Esophagus muscularis mucosa (tissue), 4 donors: ENCODE data around the gene RTN4. TPM values are rescaled to one million over a fixed set of nuclear protein-coding genes. Genes with fewer than 3 reads are reported as not detected.

ENCODE experiments used
- DNase-seq: peaks from one replicate; pipeline ENCODE4 v3.0.0-alpha.2; 2017; ENCODE audit errors: extremely low spot score
- H3K27ac ChIP-seq, 4 donors: fragments of 200-600 bp; sonication (generic); replicated peaks in 1 of 4; 1 replicate in 3 of 4; 2 replicates in 1 of 4; pipeline ENCODE4 v1.5.1; 2016 to 2019; ENCODE audit warnings: mild to moderate bottlenecking in 1 of 4
- H3K27me3 ChIP-seq, 4 donors: fragments of 200-600 bp; sonication (generic); one replicate each; pipeline versions ENCODE4 v1.5.1 to v1.6.0; 2016 to 2019
- H3K36me3 ChIP-seq, 4 donors: fragments of 200-600 bp; sonication (generic); one replicate each; pipeline ENCODE4 v1.5.1; 2016 to 2019
- H3K4me1 ChIP-seq, 4 donors: fragments of 200-600 bp; sonication (generic); one replicate each; pipeline ENCODE4 v1.5.1; 2016 to 2019
- H3K4me3 ChIP-seq, 4 donors: fragments of 200-600 bp; sonication (generic); 1 replicate in 2 of 4; 2 replicates in 2 of 4; pipeline ENCODE4 v1.5.1; 2016 to 2019; ENCODE audit warnings: mild to moderate bottlenecking in 4 of 4, moderate library complexity in 1 of 4
- H3K9me3 ChIP-seq, 4 donors: fragments of 200-600 bp; sonication (generic); 1 replicate in 3 of 4; 2 replicates in 1 of 4; pipeline ENCODE4 v1.5.1; 2016 to 2019
- CTCF ChIP-seq, 3 experiments: fragments of 200-600 bp in 2 of 3; fragments of 450-650 bp in 1 of 3; sonication (generic) in 2 of 3; IDR thresholded peaks; one replicate each; pipeline ENCODE4 v1.5.1; 2017 to 2019; ENCODE audit warnings: antibody characterized with exemption in 3 of 3, mild to moderate bottlenecking in 2 of 3, moderate library complexity in 1 of 3
- EP300 ChIP-seq: sonication (generic); formaldehyde crosslinking; IDR thresholded peaks from one replicate; pipeline ENCODE4 v1.6.1; 2017; ENCODE audit warnings: antibody characterized with exemption
- POLR2A ChIP-seq: fragments of 450-650 bp; IDR thresholded peaks from one replicate; pipeline ENCODE4 v1.6.1; 2017; ENCODE audit warnings: antibody characterized with exemption, moderate library complexity, mild to moderate bottlenecking, low read depth
- POLR2AphosphoS5 ChIP-seq, 2 donors: sonication (generic); formaldehyde crosslinking; IDR thresholded peaks; one replicate each; pipeline ENCODE4 v1.6.1; 2017; ENCODE audit warnings: antibody characterized with exemption in 2 of 2
- WGBS: methylation state at CpG from one replicate; pipeline ENCODE4 v1.1.5; 2018; 5-methylcytosine and 5-hydroxymethylcytosine counted together
- intact Hi-C: fragments of 100-400 bp; cut with DNase I; formaldehyde crosslinking; loops from one replicate; pipeline ENCODE4 v1.15.1; 2023
- total RNA-seq, 4 donors: library from RNA; depleted of rRNA; stranded (reverse); fragments of >200 nt; gene quantifications; one replicate each; pipeline versions ENCODE4 v1.1.0 to v1.2.1, GENCODE V29; 2016

The RTN4 gene
- total RNA-seq, 4 donors from 2014 or later = 214 to 272 (median 251) TPM

GRCh38 chr2:54968561-54969218 lies 81.6 kb downstream of the RTN4 start:
- Histone ChIP-seq H3K27ac (no peak overlapping the region), H3K4me1 (peaks cover 5 to 34% (median 31%) of the 10 kb centered on the region in 4 donors), H3K4me3 (no peak overlapping the region), H3K36me3 (peaks cover 0 to 45% (median 8%) of the 10 kb centered on the region in 4 donors), H3K27me3 (no peaks in the 10 kb centered on the region), H3K9me3 (no peaks in the 10 kb centered on the region)
- no peak for TF ChIP-seq EP300
- no peak for TF ChIP-seq POLR2A
- no peak for TF ChIP-seq CTCF (IDR thresholded peaks at IDR 0.05)
- TF ChIP-seq POLR2AphosphoS5 (IDR thresholded peaks at IDR 0.05) = no peak
- WGBS = 86% methylated on average over 10 of the region's 10 CpGs
- intact Hi-C loops = no loop called here
- DNase-seq = no peak

GRCh38 chr2:54967759-54968365 lies 82.4 kb downstream of the RTN4 start:
- Histone ChIP-seq H3K27ac (no peak overlapping the region), H3K36me3 (peaks cover 0 to 41% (median 8%) of the 10 kb centered on the region in 4 donors), H3K4me3 (no peak overlapping the region), H3K27me3 (no peaks in the 10 kb centered on the region), H3K9me3 (no peaks in the 10 kb centered on the region), H3K4me1 (peaks cover 5 to 26% (median 23%) of the 10 kb centered on the region in 4 donors)
- WGBS = 95% methylated on average over 18 of the region's 18 CpGs
- TF ChIP-seq POLR2AphosphoS5 (IDR thresholded peaks at IDR 0.05) = no peak
- intact Hi-C loops = no loop called here
- no peak for DNase-seq

GRCh38 chr2:54967269-54967668 lies 83.0 kb downstream of the RTN4 start:
- intact Hi-C loops = no loop called here
- peaks cover 0 to 39% (median 8%) of the 10 kb centered on the region in 4 donors for H3K36me3 ChIP-seq

GRCh38 chr2:54966837-54967236 lies 83.4 kb downstream of the RTN4 start:
- Histone ChIP-seq H3K9me3 (no peaks in the 10 kb centered on the region), H3K4me1 (peaks cover 5 to 16% (median 15%) of the 10 kb centered on the region in 4 donors), H3K4me3 (no peak overlapping the region), H3K36me3 (peaks cover 0 to 34% (median 8%) of the 10 kb centered on the region in 4 donors), H3K27me3 (no peaks in the 10 kb centered on the region), H3K27ac (no peak overlapping the region)
- intact Hi-C loops = no loop called here
- TF ChIP-seq POLR2AphosphoS5 (IDR thresholded peaks at IDR 0.05) (no peak), EP300 (no peak), POLR2A (no peak), CTCF (IDR thresholded peaks at IDR 0.05) (no peak)
- WGBS = 89% methylated on average over 3 of the region's 3 CpGs
- DNase-seq = no peak

More at GRCh38 chr2:54967269-54967668, 83.0 kb downstream of the RTN4 start:
- Histone ChIP-seq H3K4me1 (peaks cover 5 to 20% (median 18%) of the 10 kb centered on the region in 4 donors), H3K27me3 (no peaks in the 10 kb centered on the region), H3K9me3 (no peaks in the 10 kb centered on the region), H3K27ac (no peak overlapping the region), H3K4me3 (no peak overlapping the region)
- no peak for DNase-seq
- WGBS = 73% methylated on average over 4 of the region's 4 CpGs
- no peak for TF ChIP-seq EP300
- no peak for TF ChIP-seq CTCF (IDR thresholded peaks at IDR 0.05)
- no peak for TF ChIP-seq POLR2A
- TF ChIP-seq POLR2AphosphoS5 (IDR thresholded peaks at IDR 0.05) = no peak

- 81% methylated on average over 8 of the region's 8 CpGs for WGBS
- Histone ChIP-seq H3K27me3 (no peaks in the 10 kb centered on the region), H3K4me3 (no peak overlapping the region), H3K9me3 (no peaks in the 10 kb centered on the region), H3K36me3 (peaks cover 0 to 31% (median 6%) of the 10 kb centered on the region in 4 donors), H3K27ac (no peak overlapping the region), H3K4me1 (peaks cover 5 to 15% (median 13%) of the 10 kb centered on the region in 4 donors)
- no peak for TF ChIP-seq POLR2A
- no peak for TF ChIP-seq POLR2AphosphoS5 (IDR thresholded peaks at IDR 0.05)
- no peak for TF ChIP-seq EP300
- TF ChIP-seq CTCF (IDR thresholded peaks at IDR 0.05) = no peak
- DNase-seq = peak; percentile 29
- intact Hi-C loops = no loop called here
These were observed 84.0 kb downstream of the RTN4 start for GRCh38 chr2:54966165-54966832.
